H1 (cell line): ENCODE results near the gene OPCML. TPM values are rescaled to one million over a fixed set of nuclear protein-coding genes. Genes with fewer than 3 reads are reported as not detected.

Source experiments
- CTBP2 ChIP-seq: IDR thresholded peaks from 2 replicates; pipeline ENCODE4 v1.7.0; 2011; ENCODE audit warnings: borderline replicate concordance, mild to moderate bottlenecking, moderate library complexity, mixed read lengths, low read length; ENCODE audit not compliant: insufficient read depth, insufficient read length
- polyA plus RNA-seq, 7 experiments: library from polyadenylated mRNA; depleted of rRNA in 3 of 7; stranded (reverse) in 5 of 7; unstranded in 2 of 7; fragments of >200 nt in 5 of 7; fragments of 200-250 nt in 2 of 7; gene quantifications; 1 replicate in 5 of 7; 2 replicates in 1 of 7; 4 replicates in 1 of 7; pipeline versions ENCODE4 v1.2.1 to v1.2.3, GENCODE V29; 2011 to 2013; ENCODE audit warnings: missing spikeins in 2 of 7, mixed read lengths in 2 of 7
- total RNA-seq: library from RNA; stranded (reverse); fragmentation: NEBNext Ultra II Directional; extraction: Animal tissue kit (Norgen Biotek cat#: 25700); gene quantifications from 2 replicates; pipeline ENCODE4 v1.2.1, GENCODE V29; 2021

The OPCML gene
- total and polyA plus RNA-seq, 2 of the 8 experiments (the other 6 are each of a cell fraction or from before 2014, with no cell fraction given), result 2.3 to 3.1 TPM

DNA sequence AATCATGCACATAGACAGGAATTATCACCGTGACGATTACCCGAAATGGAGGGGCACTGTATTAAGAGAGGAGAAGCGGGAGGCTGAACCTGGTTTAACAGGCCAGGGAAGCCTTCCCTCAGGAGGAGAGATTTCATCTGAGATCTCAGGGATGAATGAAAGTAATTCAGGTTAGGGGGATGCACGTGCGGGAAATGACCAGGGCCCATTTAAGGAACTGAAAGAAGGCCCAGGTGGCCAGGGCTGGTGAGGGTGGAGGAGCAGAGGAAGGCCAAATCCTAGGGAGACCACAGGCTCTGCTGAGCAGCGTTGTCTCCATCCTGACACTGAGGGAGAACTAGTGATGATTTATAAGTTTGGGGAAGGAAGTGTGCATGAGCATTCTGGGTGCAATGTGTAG, 16.3 kb upstream of the OPCML start (continued):
- no peak for TF ChIP-seq CTBP2
